SKM-1 treated with dmso at 0.1 percent for 144 hours (cell line): ENCODE data around the gene CD300A.

Source experiments
- DNase-seq: peaks from one replicate; lab custom pipeline; 2025; ENCODE audit not compliant: unreplicated experiment; lab: John Stamatoyannopoulos, UW

CD300A gene

GRCh38 chr17:74439691-74440567 is 26.5 kb upstream of the CD300A start:
- DNase-seq, result no peak

- DNase-seq, result no peak
Measured at GRCh38 chr17:74441537-74441936, 24.9 kb upstream of the CD300A start.

DNA sequence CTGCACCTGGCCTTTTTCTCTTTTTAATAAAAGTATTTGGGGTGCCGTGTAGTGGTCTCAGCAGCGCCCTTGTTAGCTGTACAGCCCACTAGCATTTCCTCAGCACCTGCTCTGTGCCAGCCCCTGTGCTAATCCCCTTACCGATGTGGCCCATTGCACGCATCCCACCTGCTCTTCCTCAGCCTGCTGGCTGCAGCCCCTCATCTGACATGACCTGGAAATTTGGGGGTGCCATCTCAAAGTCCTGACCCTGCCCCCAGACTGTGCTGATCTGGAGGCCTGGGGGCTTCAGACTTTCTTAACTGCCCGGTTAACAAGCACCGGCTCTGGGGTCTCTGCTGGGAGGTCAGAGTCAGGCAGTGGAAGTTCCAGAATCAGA is 24.2 kb upstream of the CD300A start:
- DNase-seq, result no peak

- peak; percentile 91 for DNase-seq
Measured at GRCh38 chr17:74442670-74443515, 23.5 kb upstream of the CD300A start.

GRCh38 chr17:74443516-74444296 is 22.7 kb upstream of the CD300A start:
- no peak for DNase-seq

- DNase-seq, result no peak
Measured at GRCh38 chr17:74444406-74444805, 22.0 kb upstream of the CD300A start.

GRCh38 chr17:74445158-74445557 is 21.3 kb upstream of the CD300A start:
- DNase-seq, result no peak

GRCh38 chr17:74446551-74447500 is 19.6 kb upstream of the CD300A start:
- no peak for DNase-seq

DNA sequence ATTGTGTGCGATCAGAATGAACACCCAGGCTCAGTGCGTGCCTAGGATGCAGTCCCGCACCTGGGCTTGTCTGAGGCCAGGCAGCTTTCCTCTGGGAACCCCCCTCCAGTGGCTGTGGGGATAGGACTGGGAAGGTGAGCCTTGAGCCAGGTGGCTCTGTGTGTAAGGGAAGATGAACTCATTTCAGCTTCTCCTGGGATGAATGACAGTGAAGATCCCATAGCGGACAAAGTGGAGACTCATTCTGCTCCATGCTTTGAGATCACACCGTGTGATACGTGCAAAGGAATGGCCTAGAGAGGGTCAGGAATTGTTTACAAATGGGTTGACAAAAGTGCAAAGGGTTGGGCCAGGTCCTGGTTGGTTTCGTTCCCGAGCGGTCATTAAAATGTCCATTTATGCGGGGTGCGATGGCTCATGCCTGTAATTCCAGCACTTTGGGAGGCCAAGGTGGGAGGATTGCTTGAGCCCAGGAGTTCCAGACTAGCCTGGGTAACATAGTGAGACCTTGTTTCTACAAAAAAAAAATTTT is 18.7 kb upstream of the CD300A start:
- no peak for DNase-seq

DNA sequence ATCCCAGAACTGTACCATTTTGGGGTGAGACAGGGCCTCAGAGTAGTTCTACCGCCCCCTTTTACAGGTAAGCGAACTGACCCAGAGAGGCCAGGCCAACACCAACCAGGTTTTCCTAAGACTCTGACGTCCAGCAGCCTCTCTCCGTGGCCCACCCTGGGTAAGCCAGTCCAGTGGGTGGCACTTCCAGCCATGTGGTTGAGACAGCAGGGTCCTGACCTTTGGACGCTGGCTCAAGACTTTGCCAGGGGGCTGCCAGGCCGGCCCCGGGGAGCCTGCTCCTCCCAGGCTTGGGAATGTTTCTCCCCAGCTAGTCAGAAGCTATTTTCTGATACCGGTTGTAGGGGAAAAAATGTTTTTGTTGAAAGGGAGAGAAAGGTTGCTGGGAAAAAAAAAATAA is 17.7 kb upstream of the CD300A start:
- no peak for DNase-seq

GRCh38 chr17:74449306-74449705 is 17.1 kb upstream of the CD300A start:
- DNase-seq, result no peak

- no peak for DNase-seq
Measured at GRCh38 chr17:74449773-74450172, 16.7 kb upstream of the CD300A start.

- DNase-seq, result no peak
Measured at GRCh38 chr17:74450231-74450630, 16.2 kb upstream of the CD300A start.

GRCh38 chr17:74450925-74451403 is 15.5 kb upstream of the CD300A start:
- no peak for DNase-seq

- no peak for DNase-seq
Measured at GRCh38 chr17:74451557-74451956, 14.9 kb upstream of the CD300A start.

GRCh38 chr17:74452033-74452840 is 14.2 kb upstream of the CD300A start:
- no peak for DNase-seq

GRCh38 chr17:74452841-74453661 is 13.4 kb upstream of the CD300A start:
- no peak for DNase-seq

DNA sequence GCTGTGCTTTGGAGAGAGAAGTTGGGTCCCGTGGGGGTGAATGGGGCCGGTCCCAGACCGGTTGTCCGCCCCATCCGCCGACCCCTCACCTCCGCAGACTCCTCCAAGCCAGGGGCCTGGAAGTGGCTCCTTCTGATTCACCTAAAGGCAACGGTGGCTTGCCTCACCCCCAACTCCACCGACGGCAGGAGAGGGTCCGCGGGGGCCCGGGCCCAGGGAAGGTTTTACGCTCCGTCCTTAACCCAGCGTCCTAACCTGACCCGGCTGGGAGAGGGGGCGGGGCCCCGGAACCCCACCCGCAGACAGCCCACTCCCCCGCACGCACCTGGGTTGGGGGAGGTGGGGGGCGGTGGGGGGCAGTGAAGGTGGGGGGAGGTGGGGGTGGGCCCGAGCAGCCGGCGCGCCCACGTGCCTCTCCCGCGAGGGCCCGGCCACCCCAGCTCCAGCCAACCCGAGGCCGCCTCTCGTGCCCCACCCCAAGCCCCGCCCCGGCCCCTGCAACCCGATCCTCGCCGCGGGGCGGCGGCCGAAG is 12.7 kb upstream of the CD300A start:
- DNase-seq, result peak; percentile 52
